Activated naive CD4-positive, alpha-beta T cell (primary cell): Measurements from ENCODE around the gene WASHC1.
"Not testable (repeated sequence)": the region's sequence is repeated elsewhere in the genome, so short reads cannot be mapped to it uniquely, and the experiment has no call there.

ENCODE experiments used
- DNase-seq, 4 experiments: peaks; one replicate each; lab custom pipeline; 2025; lab: John Stamatoyannopoulos, UW

The WASHC1 gene

GRCh38 chr9:29356-29755, at the start of gene WASHC1:
TSS of gene WASHC1 (minus strand) at chr9:29456. CDS start at chr9:24999, 4,457 bp downstream.
- DNase-seq: not testable (repeated sequence)

- DNase-seq: not testable (repeated sequence)
These were observed 49.1 kb upstream of the WASHC1 start for GRCh38 chr9:78333-78732.

- not testable (repeated sequence) for DNase-seq
These were observed 47.1 kb upstream of the WASHC1 start for GRCh38 chr9:76389-76788.

- DNase-seq: not testable (repeated sequence)
These were observed 44.8 kb upstream of the WASHC1 start for GRCh38 chr9:73900-74525.

GRCh38 chr9:73076-73899, 44.0 kb upstream of the WASHC1 start:
- DNase-seq: peak in 1 of 4 experiments; percentile 13

- peak in 1 of 4 experiments; percentile 16 for DNase-seq
These were observed 33.9 kb upstream of the WASHC1 start for GRCh38 chr9:63031-63629.

GRCh38 chr9:52678-53077, 23.4 kb upstream of the WASHC1 start:
- not testable (repeated sequence) for DNase-seq

- DNase-seq: not testable (repeated sequence)
These were observed 19.1 kb upstream of the WASHC1 start for GRCh38 chr9:48190-48842.

- DNase-seq: not testable (repeated sequence)
These were observed 17.5 kb upstream of the WASHC1 start for GRCh38 chr9:46639-47271.

GRCh38 chr9:46164-46563, 16.9 kb upstream of the WASHC1 start:
- not testable (repeated sequence) for DNase-seq

- DNase-seq: not testable (repeated sequence)
These were observed 16.1 kb upstream of the WASHC1 start for GRCh38 chr9:45180-45878.

- DNase-seq: not testable (repeated sequence)
These were observed 15.2 kb upstream of the WASHC1 start for GRCh38 chr9:44416-44815.

- DNase-seq: not testable (repeated sequence)
These were observed 14.4 kb upstream of the WASHC1 start for GRCh38 chr9:43636-44035.

- not testable (repeated sequence) for DNase-seq
These were observed 13.9 kb upstream of the WASHC1 start for GRCh38 chr9:43116-43515.

- DNase-seq: not testable (repeated sequence)
These were observed 12.6 kb upstream of the WASHC1 start for GRCh38 chr9:41819-42218.

GRCh38 chr9:41261-41676, 12.0 kb upstream of the WASHC1 start:
- not testable (repeated sequence) for DNase-seq

- not testable (repeated sequence) for DNase-seq
These were observed 3.1 kb upstream of the WASHC1 start for GRCh38 chr9:32308-32707.

- DNase-seq: not testable (repeated sequence)
These were observed 481 bp downstream of the WASHC1 start for GRCh38 chr9:28775-29174.

GRCh38 chr9:21621-22020, 7.6 kb downstream of the WASHC1 start:
- DNase-seq: not testable (repeated sequence)

GRCh38 chr9:16875-17274, 12.4 kb downstream of the WASHC1 start:
- not testable (repeated sequence) for DNase-seq
